ENCODE data around the gene PLA2G4E. TPM values are rescaled to one million over a fixed set of nuclear protein-coding genes. Genes with fewer than 3 reads are reported as not detected.

PLA2G4E gene
- total RNA-seq, 3 donors from 2014 or later (not counting 1 experiment from before 2014, with no cell fraction given) = not detected

DNA sequence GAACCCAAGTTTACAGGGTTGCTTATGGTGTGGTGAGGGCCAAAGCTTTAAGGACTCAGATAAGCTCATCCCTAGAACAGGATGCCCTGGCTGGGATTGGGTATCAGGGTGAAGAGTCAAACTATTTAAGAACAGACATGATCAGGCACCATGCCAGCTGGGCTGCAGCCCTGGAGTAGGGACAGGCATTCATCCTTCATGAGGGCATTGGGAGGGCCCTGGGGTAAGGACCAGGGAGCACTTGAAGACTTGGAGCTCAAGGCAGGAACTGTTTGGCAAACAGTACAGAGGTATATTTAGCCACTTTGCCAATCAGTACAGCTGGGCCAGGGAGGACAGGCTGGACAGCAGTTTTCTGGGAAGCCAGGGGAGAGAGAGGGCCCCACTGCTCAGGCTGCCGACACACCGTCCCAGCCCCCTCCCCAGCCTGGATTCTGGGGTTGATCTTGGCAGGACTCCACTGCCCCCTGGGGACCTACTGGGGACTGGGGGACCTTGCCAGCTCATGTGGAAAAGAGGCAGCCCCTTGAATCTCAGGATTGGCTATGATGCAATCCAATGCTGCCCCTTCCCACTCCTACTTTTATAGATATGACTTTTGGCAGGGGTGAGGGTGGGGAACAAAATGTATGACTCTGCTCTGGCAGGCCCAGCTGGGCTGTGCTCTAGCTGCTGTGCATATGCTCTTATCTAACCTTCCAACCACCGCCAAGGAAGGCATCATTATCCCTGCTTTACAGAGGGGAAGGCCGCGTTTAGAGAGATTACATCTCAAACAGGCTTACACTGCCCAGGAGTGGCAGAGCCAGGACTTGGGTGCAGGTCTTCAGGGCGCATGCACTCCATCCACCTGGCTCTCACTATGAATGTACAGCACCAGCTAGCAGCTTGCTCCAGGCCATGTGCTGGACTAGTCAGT, 2.3 kb downstream of the PLA2G4E start:
- no peak for DNase-seq
- no peak for ATAC-seq
- Mint-ChIP-seq H3K27ac (no peak overlapping the region), H3K4me3 (no peak overlapping the region), H3K4me1 (no peaks in the 10 kb centered on the region), H3K27me3 (ENCODE audit: low read depth in 2 of 2) (peaks cover 0 to 3% of the 10 kb centered on the region in 2 donors), H3K9me3 (no peaks in the 10 kb centered on the region), H3K36me3 (no peaks in the 10 kb centered on the region)
- TF ChIP-seq, protein P1, sequence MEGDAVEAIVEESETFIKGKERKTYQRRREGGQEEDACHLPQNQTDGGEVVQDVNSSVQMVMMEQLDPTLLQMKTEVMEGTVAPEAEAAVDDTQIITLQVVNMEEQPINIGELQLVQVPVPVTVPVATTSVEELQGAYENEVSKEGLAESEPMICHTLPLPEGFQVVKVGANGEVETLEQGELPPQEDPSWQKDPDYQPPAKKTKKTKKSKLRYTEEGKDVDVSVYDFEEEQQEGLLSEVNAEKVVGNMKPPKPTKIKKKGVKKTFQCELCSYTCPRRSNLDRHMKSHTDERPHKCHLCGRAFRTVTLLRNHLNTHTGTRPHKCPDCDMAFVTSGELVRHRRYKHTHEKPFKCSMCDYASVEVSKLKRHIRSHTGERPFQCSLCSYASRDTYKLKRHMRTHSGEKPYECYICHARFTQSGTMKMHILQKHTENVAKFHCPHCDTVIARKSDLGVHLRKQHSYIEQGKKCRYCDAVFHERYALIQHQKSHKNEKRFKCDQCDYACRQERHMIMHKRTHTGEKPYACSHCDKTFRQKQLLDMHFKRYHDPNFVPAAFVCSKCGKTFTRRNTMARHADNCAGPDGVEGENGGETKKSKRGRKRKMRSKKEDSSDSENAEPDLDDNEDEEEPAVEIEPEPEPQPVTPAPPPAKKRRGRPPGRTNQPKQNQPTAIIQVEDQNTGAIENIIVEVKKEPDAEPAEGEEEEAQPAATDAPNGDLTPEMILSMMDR (IDR thresholded peaks at IDR 0.05) = no peak
- H3K4me3 ChIP-seq (ENCODE audit: low read length) = no peak overlapping the region
- no peaks in the 10 kb centered on the region for H3K27me3 ChIP-seq (ENCODE audit: control insufficient read depth, insufficient read depth, low read length)
- 77% methylated on average over 6 of the region's 6 CpGs for WGBS (ENCODE audit: insufficient coverage)
- H3K27ac ChIP-seq (ENCODE audit: low read length) = no peak overlapping the region
- H3K4me1 ChIP-seq (ENCODE audit: control insufficient read depth, insufficient read depth, low read length) = no peaks in the 10 kb centered on the region
- no peaks in the 10 kb centered on the region for H3K9me3 ChIP-seq (ENCODE audit: control insufficient read depth, insufficient read depth, low read length)
- intact Hi-C loops (cut with micrococcal nuclease) = no loop called here
- H3K36me3 ChIP-seq (ENCODE audit: control insufficient read depth, insufficient read depth, low read length) = no peaks in the 10 kb centered on the region

DNA sequence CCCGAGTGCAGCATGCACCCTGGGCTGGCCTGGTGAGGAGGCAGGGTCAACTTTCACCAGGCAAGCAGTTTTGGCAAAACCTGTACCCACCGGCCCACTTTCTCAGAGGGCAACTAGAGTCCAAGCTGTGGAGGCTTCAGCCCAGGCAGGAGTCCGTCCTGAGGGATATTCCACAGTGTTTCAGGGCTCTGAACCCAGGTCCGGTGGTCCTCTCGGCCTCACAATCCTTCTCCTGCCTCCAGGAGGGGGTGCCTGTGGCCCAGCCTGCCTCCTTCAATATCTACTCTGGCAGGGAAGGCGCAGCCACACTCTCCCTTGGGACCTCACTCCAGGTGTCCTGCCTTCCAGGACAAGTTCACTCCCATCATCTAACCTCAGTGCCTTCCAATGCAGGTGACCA, 3.9 kb downstream of the PLA2G4E start:
- Mint-ChIP-seq H3K4me3 (no peak overlapping the region), H3K9me3 (no peaks in the 10 kb centered on the region), H3K36me3 (no peaks in the 10 kb centered on the region), H3K27me3 (ENCODE audit: low read depth in 2 of 2) (peaks cover 0 to 3% of the 10 kb centered on the region in 2 donors), H3K4me1 (no peaks in the 10 kb centered on the region), H3K27ac (no peak overlapping the region)
- Histone ChIP-seq H3K27ac (ENCODE audit: low read length) (no peak overlapping the region), H3K27me3 (ENCODE audit: control insufficient read depth, insufficient read depth, low read length) (no peaks in the 10 kb centered on the region), H3K4me1 (ENCODE audit: control insufficient read depth, insufficient read depth, low read length) (no peaks in the 10 kb centered on the region), H3K9me3 (ENCODE audit: control insufficient read depth, insufficient read depth, low read length) (no peaks in the 10 kb centered on the region), H3K36me3 (ENCODE audit: control insufficient read depth, insufficient read depth, low read length) (no peaks in the 10 kb centered on the region), H3K4me3 (ENCODE audit: low read length) (no peak overlapping the region)
- DNase-seq (no peak), ATAC-seq (no peak)
- WGBS (ENCODE audit: insufficient coverage) = 79% methylated on average over 6 of the region's 6 CpGs
- intact Hi-C loops (cut with micrococcal nuclease) = no loop called here
- TF ChIP-seq, protein P1 (IDR thresholded peaks at IDR 0.05) = no peak

DNA sequence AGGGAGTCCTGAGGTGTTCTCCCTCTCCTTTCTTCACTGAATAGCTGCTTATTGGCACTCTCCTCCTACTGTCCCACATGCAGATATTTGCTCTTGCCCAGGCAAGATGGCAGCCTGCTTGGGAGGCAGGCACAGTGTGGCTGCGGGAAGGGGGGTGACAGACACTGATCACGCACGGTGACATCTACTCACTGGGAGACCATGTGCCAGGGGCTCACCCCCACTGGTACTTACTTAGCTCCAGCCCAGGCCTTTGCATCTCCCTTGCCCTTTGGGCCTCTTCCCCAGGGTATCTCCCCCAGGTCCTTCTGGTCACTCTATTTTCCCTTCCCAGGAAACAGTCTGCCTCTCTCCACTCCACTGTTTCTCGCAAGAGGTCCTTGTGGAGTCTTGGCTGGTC, 6.4 kb downstream of the PLA2G4E start:
- ATAC-seq (no peak), DNase-seq (no peak)
- no peak overlapping the region for H3K4me3 ChIP-seq (ENCODE audit: low read length)
- H3K27ac ChIP-seq (ENCODE audit: low read length) = no peak overlapping the region
- 96% methylated on average over 4 of the region's 4 CpGs for WGBS (ENCODE audit: insufficient coverage)
- Mint-ChIP-seq H3K9me3 (no peaks in the 10 kb centered on the region), H3K4me1 (no peaks in the 10 kb centered on the region), H3K36me3 (no peaks in the 10 kb centered on the region), H3K4me3 (no peak overlapping the region), H3K27ac (no peak overlapping the region), H3K27me3 (ENCODE audit: low read depth in 2 of 2) (peaks cover 6 to 9% of the 10 kb centered on the region in 2 donors)
- intact Hi-C loops (cut with micrococcal nuclease) = no loop called here
- H3K4me1 ChIP-seq (ENCODE audit: control insufficient read depth, insufficient read depth, low read length) = no peaks in the 10 kb centered on the region
- no peaks in the 10 kb centered on the region for H3K27me3 ChIP-seq (ENCODE audit: control insufficient read depth, insufficient read depth, low read length)
- H3K9me3 ChIP-seq (ENCODE audit: control insufficient read depth, insufficient read depth, low read length) = no peaks in the 10 kb centered on the region
- TF ChIP-seq, protein P1 (IDR thresholded peaks at IDR 0.05) = no peak
- H3K36me3 ChIP-seq (ENCODE audit: control insufficient read depth, insufficient read depth, low read length) = no peaks in the 10 kb centered on the region

All from natural killer cell (primary cell).